ENCODE data around the gene LRMDA. TPM values are rescaled to one million over a fixed set of nuclear protein-coding genes. Genes with fewer than 3 reads are reported as not detected.

The LRMDA gene
- total RNA-seq, 1 donor from 2014 or later = 29.9 TPM

DNA sequence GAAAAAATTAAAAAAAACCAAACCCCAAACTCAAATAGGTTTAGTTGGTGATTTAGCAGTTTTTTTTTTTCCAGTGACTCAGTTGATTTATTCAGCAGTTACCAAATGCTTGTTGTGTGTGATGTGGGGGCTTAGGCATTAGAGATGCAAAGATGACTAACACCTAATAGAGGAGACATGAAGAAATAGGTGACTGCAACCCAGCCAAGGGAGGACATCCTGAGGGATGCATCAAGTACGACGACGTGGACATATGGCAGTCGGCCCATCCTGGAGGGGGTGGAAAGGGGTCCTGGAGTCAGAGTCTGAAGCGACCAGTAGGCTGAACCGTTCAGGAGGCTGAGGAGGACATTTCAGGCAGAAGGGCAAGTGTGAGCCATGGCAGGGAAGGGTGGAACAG is 35.5 kb downstream of the LRMDA start:
- Histone ChIP-seq H3K4me1 (peaks cover 29% of the 10 kb centered on the region), H3K27me3 (ENCODE audit: low read depth) (no peaks in the 10 kb centered on the region), H3K9me3 (no peaks in the 10 kb centered on the region), H3K36me3 (no peaks in the 10 kb centered on the region), H3K4me3 (no peak overlapping the region), H3K27ac (no peak overlapping the region)
- intact Hi-C loops (cut with DNase I) = no loop called here
- TF ChIP-seq, protein P1, sequence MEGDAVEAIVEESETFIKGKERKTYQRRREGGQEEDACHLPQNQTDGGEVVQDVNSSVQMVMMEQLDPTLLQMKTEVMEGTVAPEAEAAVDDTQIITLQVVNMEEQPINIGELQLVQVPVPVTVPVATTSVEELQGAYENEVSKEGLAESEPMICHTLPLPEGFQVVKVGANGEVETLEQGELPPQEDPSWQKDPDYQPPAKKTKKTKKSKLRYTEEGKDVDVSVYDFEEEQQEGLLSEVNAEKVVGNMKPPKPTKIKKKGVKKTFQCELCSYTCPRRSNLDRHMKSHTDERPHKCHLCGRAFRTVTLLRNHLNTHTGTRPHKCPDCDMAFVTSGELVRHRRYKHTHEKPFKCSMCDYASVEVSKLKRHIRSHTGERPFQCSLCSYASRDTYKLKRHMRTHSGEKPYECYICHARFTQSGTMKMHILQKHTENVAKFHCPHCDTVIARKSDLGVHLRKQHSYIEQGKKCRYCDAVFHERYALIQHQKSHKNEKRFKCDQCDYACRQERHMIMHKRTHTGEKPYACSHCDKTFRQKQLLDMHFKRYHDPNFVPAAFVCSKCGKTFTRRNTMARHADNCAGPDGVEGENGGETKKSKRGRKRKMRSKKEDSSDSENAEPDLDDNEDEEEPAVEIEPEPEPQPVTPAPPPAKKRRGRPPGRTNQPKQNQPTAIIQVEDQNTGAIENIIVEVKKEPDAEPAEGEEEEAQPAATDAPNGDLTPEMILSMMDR (IDR thresholded peaks at IDR 0.05) = no peak
- ATAC-seq = no peak
- DNase-seq = no peak

DNA sequence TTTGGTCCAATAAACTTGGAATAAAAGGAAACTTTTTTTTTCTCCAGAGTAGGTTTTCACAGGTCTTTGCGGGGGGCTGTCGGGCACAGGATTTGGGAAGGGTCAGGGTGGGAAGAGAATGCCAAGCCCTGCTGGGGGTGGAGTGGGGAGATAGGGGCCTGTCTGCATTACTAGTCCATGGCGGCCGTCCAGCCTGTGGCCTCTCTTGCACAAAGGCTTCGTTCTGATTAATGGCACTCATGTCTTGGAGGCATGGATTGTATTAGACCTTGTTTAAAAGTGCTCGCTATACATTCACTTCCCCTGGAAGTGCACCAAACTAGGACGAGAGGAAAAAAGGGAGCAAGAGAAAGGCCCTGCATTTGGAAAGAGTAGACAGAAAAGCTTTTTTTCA is 37.2 kb downstream of the LRMDA start:
- no peaks in the 10 kb centered on the region for H3K36me3 ChIP-seq
- TF ChIP-seq, protein P1 (IDR thresholded peaks at IDR 0.05) = no peak
- peaks cover 29% of the 10 kb centered on the region for H3K4me1 ChIP-seq
- intact Hi-C loops (cut with DNase I) = no loop called here
- H3K9me3 ChIP-seq = no peaks in the 10 kb centered on the region
- H3K4me3 ChIP-seq = no peak overlapping the region
- no peaks in the 10 kb centered on the region for H3K27me3 ChIP-seq (ENCODE audit: low read depth)
- no peak for DNase-seq
- no peak for ATAC-seq
- H3K27ac ChIP-seq = no peak overlapping the region

DNA sequence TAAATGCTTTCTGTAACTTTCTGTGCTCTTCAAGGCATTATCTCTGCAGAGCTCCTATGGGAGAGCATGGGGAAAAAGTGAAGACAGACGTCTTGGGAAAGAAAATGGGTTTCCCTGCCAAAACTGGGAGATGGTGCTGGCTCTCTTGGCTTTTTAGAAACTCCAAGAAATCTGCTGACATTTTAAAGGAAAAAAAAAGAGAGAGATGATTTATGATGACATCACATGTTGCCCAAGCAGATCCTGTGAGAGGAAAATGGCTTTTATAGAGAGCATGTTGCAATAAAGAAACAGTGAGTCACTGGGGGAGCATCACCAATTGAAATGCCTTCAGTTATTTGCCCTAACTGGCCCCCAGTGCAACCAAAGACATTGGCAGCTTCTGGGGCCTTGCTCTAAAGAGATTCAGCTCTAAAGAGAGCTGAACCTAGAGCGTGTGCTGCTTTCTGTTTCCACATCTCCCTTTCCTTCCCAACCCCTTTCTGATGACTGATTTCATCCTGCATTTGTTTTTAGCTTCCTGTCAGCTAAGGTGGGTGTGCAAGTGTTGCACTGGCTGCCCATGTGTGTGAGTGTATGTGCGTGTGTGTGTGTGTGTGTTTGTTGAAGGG is 37.7 kb downstream of the LRMDA start:
- H3K27ac ChIP-seq = no peak overlapping the region
- H3K4me1 ChIP-seq = peaks cover 29% of the 10 kb centered on the region
- ATAC-seq (peak; percentile 35 to 63), DNase-seq (no peak)
- H3K27me3 ChIP-seq (ENCODE audit: low read depth) = no peaks in the 10 kb centered on the region
- H3K9me3 ChIP-seq = no peaks in the 10 kb centered on the region
- intact Hi-C loops (cut with DNase I) = no loop called here
- no peak overlapping the region for H3K4me3 ChIP-seq
- no peaks in the 10 kb centered on the region for H3K36me3 ChIP-seq
- TF ChIP-seq, protein P1 (IDR thresholded peaks at IDR 0.05) = no peak

DNA sequence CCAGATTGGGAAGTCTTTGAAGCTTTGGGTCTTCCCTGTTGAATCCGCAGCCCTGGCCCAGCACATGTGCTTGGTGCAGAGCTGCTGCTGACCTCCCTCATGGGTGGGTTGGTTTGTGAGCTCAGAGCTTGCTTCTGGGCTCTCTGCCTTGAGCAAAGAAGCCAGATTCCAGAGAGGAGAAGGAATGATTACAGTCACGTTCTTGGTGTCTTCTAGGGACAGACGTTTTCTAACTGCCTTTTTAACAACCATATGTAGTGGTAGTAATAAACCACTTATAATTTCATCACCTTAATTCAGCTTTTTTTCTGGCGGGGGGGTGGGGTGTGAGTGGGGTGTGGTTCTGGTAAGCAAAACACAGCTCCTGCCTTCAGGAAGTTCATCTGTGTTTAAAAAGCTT is 39.5 kb downstream of the LRMDA start:
- TF ChIP-seq, protein P1 (IDR thresholded peaks at IDR 0.05) = no peak
- Histone ChIP-seq H3K9me3 (no peaks in the 10 kb centered on the region), H3K27ac (no peak overlapping the region), H3K4me1 (peaks cover 29% of the 10 kb centered on the region), H3K36me3 (no peaks in the 10 kb centered on the region), H3K27me3 (ENCODE audit: low read depth) (no peaks in the 10 kb centered on the region), H3K4me3 (no peak overlapping the region)
- intact Hi-C loops (cut with DNase I) = no loop called here
- ATAC-seq (no peak), DNase-seq (no peak)

DNA sequence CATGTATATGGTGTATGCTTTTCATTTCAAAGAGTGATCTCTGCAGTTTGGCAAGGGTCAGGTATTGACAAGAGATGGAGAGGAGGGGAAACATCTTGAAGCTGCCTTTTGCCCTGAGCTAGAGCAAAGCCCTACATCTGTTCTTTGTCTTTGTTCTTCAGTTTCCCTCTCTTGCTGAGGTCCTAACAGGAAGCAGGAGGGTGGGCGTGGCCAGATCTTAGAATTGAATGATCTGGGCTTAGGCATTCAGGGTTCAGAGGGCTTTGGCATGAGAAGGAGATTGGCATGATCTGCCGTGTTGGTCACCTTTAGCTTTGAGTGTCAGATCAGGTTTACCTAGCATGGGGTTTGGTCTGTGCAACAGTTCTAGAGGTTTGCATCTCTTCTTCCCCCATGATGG is 41.3 kb downstream of the LRMDA start:
- Histone ChIP-seq H3K36me3 (no peaks in the 10 kb centered on the region), H3K9me3 (no peaks in the 10 kb centered on the region), H3K4me1 (peaks cover 29% of the 10 kb centered on the region), H3K27me3 (ENCODE audit: low read depth) (no peaks in the 10 kb centered on the region), H3K27ac (no peak overlapping the region), H3K4me3 (no peak overlapping the region)
- no peak for ATAC-seq
- intact Hi-C loops (cut with DNase I) = no loop called here
- TF ChIP-seq, protein P1 (IDR thresholded peaks at IDR 0.05) = no peak
- DNase-seq = no peak
